GM19328 (cell line): ENCODE results near the gene NFIC.
"Not testable (repeated sequence)": the region's sequence is repeated elsewhere in the genome, so short reads cannot be mapped to it uniquely, and the experiment has no call there.

ENCODE experiments used
- ATAC-seq: cut with Tn5 transposase; IDR thresholded peaks from one replicate; pipeline ENCODE4 v1.9.1; 2021; ENCODE audit warnings: mild to moderate bottlenecking, moderate library complexity; ENCODE audit not compliant: unreplicated experiment

The NFIC gene

DNA sequence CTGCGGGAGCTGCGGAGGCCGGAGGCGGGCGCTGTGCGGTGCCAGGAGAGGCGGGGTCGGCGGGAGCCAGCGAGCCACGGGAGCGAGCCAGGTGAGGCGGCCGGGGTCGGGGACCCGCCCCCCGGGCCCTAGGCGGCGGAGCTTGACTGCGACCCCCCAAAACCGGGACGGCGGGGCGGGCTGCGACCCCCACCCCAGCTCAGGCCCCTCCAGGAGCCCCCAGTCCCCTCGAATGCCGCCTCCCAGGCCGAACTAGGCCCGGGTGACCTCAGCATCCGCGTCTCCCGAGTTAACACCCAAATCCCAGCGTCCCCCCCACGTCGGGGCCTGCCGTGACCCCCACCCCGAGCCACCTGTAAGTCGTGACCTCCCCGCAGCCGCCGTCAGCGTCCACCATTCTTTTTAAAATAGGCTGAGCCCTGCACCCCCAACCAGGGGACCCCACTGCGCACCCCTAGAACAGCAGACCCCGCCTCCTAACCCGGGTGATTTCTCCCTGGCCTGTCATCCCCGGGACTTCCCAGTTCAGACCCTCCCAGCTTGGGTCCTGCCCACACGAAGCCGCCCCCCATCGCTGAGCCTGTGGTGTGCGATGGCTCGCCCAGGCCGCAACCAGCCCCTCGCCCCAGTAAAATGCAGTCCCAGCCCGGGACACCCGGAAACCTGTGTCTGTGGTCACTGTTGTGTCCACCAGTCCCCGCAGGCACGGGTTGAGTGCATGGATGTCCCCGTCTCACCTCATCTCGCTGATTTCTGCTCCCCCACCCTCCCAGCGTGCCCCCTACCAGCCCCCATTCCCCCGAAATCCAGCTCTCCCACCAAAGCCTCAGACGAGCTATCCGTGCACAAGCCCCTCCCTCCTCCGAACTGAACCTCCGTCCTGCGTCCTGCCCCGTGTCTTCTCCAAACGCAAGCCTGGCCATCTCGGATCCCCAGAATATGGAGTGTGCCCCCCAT is 140.3 kb downstream of the NFIC start:
- peak; percentile 30 for ATAC-seq

- no peak for ATAC-seq
These were observed 141.2 kb downstream of the NFIC start for GRCh38 chr19:3507371-3508120.

DNA sequence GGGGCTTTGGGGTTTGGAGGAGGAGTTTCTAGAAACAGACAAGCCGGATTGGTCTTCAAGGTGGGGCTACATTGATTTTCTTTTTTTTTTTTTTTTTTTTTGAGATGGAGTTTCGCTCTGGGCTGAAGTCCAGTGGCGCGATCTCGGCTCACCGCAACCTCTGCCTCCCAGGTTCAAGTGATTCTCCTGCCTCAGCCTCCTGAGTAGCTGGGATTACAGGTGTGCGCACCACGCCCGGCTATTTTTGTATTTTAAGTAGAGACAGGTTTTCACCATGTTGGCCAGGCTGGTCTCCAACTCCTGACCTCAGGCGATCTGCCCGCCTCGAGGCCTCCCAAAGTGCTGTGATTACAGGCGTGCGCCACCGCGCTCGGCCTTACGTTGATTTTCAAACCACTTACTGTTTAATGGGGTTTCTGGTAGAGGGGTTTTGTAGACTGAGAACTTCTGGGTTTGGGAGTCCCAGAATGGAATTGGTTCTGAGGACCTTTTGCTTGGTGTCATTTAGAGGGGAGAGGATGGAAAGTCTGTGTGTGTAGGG is 141.8 kb downstream of the NFIC start:
- not testable (repeated sequence) for ATAC-seq

DNA sequence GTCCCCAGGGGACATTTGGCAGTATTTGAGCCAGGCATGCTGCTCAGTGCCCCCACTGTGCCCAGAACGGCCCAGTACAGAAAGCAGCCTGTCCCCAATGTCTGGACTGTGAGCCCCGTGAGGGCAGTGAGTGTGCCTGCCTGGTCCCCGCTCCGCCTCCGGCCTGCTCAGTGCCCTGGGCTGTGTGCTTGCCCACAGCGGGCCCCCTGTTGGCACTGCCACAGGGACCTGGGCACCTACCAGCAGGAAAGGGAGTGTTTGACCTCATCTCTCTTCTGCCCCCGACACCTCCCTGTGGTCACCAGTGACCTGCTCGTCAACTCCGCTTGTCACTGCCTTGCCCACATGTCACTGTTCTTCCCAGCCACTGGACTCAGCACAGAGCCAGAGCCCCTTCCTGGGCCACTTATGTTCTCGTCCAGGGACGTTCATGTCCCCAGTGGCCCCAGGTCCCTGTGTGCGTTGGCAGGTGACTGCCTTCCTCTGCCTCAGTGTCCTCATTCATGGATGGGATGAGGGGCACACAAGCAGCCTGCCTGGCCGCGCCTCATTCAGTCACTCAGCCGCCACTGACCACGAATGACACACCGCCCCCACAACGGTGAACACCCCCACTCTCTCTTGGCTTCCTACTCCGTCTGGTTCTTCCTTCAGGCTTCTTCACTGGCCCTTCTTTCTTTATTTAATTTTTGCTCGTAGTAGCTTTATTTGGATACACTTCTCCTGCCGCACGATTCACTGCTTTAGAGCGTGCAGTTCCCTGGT is 142.6 kb downstream of the NFIC start:
- no peak for ATAC-seq

- no peak for ATAC-seq
These were observed 143.2 kb downstream of the NFIC start for GRCh38 chr19:3509566-3509989.

- no peak for ATAC-seq
These were observed 144.3 kb downstream of the NFIC start for GRCh38 chr19:3510727-3511126.

- ATAC-seq: no peak
These were observed 145.3 kb downstream of the NFIC start for GRCh38 chr19:3511506-3512251.

GRCh38 chr19:3512562-3513228 is 146.3 kb downstream of the NFIC start:
- ATAC-seq: no peak

DNA sequence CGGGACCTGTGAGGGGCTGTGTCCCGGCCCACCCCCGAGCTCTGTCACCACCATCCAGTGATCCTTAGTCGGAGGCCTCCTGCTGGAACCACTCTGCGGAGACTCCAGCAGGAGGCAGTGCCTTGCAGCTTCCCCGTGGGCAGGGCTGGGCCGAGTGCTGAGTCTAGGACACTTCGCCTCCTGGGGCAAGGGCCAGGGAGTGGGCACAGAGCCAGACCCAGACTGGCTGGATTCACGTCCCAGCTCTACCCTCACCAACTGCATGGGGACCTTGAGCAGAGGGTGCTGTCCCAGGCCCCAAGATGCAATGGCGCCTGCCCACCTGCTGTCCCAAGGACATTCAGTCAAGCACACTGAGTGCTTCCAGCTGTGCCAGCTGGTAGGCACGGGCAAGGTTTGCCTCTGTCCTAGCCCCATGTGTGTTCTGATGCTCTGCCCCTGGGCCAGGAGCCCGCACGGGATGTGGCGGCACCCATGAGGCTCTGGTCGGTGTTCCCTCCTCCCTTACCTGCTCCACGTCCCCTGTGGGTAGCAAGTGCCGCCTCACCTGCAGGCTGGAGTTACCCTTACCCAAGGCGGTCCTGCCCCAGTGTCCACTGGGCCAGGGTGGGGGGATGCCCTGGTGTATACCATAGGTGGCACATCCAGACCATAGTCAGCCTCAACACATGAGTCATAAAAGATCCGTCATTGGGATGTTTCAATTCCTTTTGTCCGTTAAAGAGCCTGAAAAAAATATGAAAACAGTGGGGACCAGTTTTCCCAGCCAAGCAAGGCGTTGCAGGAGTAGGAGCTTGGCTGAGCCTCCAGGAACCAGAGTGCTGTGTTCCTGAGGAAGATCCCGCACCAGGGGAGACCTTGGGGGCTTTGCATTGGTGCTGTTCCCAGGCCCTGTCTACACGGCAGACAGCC is 147.1 kb downstream of the NFIC start:
- no peak for ATAC-seq

DNA sequence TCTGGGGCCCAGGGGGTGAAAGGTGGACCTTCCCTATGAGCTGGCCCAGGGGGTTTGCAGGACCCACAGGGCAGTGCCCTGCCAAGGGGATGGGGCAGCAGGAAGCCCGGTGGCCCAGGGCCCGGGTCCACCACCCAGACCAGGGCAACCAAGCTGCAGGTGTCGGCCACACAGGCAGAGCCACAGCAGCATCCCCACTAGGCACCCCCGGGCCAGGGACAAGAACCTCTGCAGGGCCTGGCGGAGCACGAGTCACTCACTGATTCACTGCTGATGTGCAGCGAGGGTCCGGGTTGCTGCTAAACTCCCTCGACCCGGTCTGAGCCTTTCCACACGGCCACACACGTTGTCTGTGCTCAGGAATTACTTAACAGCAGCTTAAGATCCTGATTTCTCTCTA is 148.5 kb downstream of the NFIC start:
- ATAC-seq: no peak

DNA sequence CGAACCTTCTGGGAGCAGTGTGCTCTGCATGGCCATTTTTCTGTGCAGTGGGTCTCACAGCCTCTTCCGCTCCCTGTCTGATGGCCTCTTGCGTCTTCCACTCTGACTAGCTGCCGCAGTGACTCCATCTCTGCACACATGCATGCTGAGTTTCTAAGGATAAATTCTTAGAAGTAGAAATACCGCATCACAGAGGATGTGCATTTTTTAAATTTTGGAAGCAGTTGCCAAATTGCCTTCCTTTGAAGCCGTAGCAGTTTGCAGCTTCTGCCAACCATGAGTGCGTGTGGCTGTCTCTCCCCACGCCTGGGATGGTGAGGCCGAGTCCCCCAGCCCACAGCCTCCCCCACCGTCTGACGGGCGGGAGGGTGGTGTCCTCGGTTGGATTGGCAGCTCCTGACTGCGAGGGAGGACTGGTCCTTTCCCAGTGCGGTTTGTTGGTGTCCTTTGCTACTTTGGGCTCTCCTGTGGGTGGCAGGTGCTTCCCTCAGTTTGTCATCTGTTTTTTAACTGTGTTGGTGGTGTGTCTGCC is 149.6 kb downstream of the NFIC start:
- no peak for ATAC-seq

DNA sequence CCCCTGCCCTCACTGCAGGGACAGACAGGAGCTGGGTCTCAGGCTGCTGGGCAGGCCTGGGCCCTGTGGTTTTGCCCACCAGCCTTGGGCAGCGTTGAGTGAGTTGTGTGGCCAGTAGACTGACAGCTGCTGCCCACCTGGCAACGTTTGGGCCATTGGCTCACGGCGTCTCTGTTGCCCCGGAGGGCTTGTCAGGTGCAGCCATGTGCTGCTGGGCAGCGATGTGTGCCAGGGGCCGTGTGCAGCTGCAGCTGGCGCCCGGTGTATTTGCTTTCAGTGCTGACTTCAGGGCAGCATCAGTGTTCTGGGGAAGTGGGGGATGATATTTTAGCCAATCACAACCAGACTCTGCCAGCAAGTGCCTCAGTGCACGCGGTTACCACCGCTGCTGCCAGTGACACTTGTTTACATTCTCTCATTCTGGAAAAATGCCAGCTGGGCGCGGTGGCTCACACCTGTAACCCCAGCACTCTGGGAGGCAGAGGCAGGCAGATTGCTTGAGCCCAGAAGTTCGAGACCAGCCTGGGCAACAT is 150.4 kb downstream of the NFIC start:
- no peak for ATAC-seq

GRCh38 chr19:3517638-3518037 is 151.3 kb downstream of the NFIC start:
- ATAC-seq: no peak

- ATAC-seq: no peak
These were observed 151.9 kb downstream of the NFIC start for GRCh38 chr19:3518255-3518654.

DNA sequence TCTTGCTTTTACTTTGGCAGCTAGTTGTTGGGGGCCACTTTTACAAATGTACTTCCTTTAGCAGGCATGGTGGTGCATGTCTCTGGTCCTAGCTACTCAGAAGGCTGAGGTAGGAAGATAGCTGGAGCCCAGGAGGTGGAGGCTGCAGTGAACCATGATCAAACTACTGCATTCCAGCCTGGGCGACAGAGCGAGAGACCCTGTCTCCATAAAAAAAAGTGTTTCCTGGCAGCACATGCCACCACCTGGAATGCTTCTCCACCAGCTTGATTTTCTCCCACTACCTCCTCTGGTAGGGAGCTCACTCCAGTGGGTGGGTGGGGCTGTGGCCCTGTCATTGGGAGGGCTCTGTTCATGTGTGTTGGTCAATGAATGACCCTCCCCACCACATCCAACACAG is 152.3 kb downstream of the NFIC start:
- ATAC-seq: no peak
